GM21717 (cell line): ENCODE data around the gene P2RY2.
"Not testable (repeated sequence)": the region's sequence is repeated elsewhere in the genome, so short reads cannot be mapped to it uniquely, and the experiment has no call there.

ENCODE experiments used
- ATAC-seq: cut with Tn5 transposase; IDR thresholded peaks from one replicate; pipeline ENCODE4 v1.9.1; 2021; ENCODE audit warnings: mild to moderate bottlenecking, moderate library complexity; ENCODE audit not compliant: unreplicated experiment

Gene P2RY2

DNA sequence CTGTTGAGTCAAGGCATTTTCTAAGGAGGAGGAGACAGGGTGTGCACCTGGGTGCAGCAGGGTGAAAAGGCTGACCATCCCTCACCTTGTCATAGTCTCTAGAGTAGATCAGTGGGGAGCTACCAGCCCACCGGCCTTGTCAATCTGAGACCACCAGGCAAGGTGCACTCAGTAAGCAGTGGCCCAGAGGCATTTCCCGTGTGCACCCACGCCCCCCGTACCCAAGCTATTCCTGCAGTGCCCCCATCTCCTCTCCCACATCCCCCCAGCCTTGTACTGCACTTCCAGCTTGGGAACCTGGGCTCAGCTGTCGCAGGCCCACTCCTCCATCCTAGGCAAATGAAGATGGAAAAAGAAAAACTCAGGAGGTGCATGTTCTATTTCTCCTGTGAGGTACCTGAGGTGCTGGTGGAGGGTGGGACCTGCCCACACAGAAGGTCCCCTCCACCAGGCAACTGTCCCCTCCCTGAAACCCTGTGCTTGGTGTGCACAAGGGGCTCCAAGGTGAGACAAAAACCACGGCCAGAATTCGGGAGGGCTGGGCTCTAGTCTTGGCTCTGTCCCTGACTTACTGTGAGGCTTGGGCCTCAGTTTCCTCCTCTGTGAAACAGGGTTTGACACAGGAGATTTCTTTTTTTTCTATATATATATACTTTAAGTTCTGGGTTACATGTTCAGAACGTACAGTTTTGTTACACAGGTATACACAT, 8.4 kb downstream of the P2RY2 start:
- no peak for ATAC-seq

DNA sequence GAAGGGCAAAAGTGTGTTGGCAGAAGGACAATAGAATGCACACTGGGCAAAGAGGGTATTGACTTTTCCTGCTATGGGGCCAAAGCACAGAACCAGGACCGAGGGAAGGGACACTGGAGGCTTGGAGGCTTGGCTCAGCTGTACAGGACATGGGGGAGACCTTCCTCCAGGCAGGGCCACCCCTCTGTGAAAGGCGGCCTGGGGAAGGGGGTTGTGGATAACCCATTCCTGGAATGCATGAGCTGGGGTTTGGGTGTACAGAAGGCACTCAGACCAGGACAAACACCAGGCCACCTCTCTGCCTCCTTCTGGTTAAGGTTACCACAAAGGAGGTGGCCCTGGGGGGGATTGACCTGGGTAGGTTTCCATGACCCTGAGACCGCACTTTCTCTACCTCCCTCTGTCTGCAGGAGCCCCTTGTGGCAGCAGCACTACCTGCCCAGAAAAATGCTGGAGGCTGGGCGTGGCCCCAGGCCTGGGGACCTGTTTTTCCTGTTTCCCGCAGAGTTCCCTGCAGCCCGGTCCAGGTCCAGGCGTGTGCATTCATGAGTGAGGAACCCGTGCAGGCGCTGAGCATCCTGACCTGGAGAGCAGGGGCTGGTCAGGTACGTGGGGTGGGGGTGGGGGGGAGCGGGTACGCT, 9.6 kb downstream of the P2RY2 start:
- no peak for ATAC-seq

DNA sequence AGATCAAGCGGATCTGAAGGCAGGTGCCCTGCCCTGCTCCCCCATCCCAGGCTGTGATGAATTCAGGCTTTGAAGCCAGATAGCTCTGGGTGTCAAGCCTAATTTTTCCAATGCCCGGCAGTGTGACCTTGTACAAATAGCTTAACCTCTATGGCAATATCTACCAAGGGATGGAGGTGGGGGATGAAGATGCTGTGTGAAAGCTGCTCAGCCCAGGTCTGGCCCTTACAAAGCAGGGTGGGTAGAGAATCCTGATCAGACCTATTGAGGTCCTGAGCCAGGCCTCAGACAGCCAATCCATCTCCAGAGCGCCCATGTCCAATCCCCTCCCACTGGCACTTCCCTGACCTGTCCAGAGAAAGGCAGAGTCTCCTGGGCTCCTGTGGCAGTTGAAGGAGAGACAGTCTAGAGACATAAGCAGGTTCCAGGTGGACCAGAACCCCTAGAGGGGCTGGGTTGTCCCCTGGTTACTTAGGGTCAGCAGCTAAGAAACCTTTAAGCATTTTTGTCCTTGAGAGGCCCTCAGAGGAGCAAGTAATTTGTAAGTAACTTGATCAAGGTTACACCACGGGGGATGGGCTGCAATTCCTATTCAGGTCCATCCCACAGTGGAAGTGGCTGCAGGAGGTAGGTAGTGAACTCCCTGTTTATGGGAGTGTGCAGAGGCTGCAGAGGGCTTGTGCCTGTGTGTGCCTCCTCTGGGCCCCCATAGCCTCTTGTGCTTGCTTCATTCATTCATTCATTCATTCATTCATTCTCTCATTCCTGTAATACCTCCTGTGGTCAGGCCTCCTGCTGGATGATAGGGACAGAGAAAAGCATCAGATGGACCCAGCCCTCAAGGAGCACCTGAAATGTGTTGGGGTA, 10.4 kb downstream of the P2RY2 start:
- no peak for ATAC-seq

DNA sequence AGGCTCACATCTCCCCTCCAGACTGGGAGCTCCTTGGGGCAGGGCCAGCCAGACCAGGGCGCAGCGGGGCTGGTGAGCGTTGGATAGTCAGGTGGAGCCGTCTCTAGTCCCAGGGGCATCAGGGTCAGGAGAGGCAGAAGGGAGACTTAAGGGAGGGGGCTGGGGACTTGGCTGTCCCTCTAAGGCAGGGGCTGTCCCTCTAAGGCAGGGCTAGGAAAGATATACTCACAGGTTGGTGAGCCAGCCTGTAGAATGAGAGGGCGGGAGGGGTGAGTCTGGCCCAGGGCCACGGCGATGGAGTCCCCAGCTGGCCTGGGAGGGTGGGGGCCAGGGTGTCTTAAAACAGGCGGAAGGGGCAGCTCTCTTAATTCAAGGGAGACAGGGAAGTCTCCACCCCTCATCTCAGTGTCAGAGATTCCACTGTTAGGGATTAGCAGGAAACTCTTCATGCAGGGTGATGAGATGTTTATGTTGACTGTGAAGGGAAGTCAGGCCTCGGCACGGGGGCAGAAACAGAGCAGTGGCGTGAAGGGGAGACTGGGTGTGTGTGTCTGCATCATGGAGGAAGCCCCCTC, 11.3 kb downstream of the P2RY2 start:
- no peak for ATAC-seq

DNA sequence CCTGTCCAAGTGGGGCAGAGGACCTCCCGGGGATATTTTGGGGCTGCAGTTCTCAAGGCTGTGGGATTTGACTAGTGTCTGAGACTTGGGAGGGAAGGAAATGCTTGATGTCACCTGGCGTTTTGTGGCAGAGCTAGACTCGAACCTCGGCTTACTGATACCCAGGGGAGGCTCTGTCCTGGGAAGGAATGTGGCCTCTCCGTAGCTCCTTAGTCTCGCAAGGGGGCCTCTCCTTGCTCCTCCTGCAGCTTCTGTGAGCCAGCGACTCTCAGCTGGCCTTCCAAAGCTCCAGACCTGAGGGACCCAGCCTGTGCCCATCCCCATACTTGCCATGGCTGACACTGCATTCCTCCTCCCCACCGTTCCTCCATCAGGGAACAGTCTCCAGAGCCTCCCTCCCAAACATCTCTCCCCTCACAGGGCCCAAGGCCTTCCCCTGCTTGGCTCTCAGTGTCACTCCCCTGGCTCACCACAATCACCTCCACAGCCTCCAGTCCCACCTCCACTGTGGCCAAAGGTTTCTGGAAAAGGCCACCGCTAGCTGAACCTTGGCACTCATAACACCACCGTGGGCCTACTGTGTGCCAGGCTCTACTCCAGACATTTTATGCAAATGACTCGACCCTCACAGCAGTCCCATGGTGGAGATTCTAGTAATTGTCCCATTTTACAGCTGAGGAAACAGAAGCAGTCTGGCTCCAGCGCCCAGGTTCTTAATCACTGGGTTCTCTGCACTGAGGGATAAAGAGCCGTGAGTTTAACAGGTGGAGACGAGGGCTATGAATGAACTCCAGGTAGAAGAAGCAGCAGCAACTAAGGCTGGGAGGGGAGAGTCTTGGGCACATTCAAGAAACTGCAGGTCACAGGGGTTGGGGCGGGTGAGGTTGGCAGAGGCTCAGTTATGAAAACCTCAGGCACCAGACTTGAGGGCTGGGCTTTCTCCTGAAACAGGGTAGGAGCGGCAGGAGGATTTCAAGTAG, 12.1 kb downstream of the P2RY2 start:
- no peak for ATAC-seq

DNA sequence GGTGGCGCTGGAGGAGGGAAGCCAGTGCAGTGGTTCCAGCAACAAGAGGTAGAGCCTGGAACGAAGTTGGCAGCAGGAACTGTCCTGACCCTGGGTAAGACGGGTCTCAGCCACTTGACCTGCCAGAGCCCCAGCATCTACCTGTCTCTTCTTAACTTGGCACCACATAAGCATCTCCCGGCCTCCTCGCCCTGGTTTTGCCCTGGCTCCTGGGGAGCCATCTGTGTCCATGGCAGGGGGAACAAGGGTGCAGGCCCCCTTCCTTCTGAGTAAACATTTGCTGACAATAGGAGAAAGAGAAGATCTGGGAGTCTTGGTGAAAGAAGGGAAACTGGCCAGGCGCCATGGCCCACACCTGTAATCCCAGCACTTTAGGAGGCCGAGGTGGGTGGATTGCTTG, 12.8 kb downstream of the P2RY2 start:
- ATAC-seq, result no peak

DNA sequence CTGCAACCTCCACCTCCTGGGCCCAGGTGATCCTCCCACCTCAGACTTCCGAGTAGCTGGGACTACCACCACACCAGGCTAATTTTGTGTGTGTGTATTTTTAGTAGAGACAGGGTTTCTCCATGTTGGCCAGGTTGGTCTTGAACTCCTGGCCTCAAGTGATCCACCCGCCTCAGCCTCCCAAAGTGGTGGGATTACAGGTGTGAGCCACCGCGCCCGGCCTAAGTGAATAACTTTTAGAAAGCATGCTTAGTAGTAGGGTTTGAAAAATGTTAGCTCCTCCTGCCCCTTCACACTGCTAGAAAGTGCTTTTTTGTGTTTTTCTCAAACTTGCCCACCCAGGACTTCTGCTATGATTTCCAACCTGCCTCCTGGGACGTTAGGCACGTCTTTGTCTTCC, 14.4 kb downstream of the P2RY2 start:
- ATAC-seq, result not testable (repeated sequence)

DNA sequence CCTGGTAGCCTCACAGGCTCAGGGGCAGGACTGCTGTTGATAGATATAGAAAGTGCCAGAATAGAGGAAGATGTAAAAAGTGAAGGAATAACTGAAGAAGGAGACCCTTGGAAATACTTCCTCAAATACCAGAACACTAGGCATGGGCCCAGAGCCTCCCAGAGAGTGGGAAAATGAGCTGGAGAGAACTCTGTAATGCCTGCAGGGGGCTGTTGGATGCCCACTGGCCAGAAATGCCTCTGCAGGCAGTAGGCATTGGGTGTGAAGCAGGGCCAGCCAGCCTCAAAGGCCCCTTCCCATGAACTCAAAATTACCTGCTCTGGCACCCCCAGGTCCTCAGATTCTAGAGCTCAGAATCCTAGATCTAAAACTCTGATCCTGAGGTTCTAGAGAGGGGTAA, 15.1 kb downstream of the P2RY2 start:
- ATAC-seq, result no peak

DNA sequence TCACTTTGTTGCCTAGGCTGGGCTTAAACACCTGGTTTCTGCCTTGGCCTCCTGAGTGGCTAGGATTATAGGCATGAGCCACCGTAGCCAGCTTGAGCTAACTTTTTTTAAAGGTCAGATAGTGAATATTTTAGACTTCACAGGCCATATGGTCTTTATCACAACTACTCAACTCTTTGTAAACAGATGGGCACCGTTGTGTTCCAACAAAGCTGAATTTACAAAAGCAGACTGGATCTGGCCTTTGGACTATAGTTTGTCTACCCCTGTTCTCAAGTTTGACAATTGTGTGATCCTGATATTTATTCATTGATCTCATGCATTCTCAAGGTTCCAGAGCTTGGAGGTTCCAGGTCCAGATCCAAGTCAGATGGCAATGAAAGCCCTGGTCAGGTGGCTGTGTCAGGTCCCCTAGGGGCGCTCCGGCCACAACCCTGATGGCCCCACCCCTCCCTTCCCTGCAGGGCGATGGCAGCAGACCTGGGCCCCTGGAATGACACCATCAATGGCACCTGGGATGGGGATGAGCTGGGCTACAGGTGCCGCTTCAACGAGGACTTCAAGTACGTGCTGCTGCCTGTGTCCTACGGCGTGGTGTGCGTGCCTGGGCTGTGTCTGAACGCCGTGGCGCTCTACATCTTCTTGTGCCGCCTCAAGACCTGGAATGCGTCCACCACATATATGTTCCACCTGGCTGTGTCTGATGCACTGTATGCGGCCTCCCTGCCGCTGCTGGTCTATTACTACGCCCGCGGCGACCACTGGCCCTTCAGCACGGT, 15.8 kb downstream of the P2RY2 start:
- ATAC-seq, result no peak

DNA sequence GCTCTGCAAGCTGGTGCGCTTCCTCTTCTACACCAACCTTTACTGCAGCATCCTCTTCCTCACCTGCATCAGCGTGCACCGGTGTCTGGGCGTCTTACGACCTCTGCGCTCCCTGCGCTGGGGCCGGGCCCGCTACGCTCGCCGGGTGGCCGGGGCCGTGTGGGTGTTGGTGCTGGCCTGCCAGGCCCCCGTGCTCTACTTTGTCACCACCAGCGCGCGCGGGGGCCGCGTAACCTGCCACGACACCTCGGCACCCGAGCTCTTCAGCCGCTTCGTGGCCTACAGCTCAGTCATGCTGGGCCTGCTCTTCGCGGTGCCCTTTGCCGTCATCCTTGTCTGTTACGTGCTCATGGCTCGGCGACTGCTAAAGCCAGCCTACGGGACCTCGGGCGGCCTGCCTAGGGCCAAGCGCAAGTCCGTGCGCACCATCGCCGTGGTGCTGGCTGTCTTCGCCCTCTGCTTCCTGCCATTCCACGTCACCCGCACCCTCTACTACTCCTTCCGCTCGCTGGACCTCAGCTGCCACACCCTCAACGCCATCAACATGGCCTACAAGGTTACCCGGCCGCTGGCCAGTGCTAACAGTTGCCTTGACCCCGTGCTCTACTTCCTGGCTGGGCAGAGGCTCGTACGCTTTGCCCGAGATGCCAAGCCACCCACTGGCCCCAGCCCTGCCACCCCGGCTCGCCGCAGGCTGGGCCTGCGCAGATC, 16.5 kb downstream of the P2RY2 start:
- ATAC-seq, result no peak

DNA sequence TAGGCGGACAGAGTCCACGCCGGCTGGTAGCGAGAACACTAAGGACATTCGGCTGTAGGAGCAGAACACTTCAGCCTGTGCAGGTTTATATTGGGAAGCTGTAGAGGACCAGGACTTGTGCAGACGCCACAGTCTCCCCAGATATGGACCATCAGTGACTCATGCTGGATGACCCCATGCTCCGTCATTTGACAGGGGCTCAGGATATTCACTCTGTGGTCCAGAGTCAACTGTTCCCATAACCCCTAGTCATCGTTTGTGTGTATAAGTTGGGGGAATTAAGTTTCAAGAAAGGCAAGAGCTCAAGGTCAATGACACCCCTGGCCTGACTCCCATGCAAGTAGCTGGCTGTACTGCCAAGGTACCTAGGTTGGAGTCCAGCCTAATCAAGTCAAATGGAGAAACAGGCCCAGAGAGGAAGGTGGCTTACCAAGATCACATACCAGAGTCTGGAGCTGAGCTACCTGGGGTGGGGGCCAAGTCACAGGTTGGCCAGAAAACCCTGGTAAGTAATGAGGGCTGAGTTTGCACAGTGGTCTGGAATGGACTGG, 17.2 kb downstream of the P2RY2 start:
- ATAC-seq, result no peak

DNA sequence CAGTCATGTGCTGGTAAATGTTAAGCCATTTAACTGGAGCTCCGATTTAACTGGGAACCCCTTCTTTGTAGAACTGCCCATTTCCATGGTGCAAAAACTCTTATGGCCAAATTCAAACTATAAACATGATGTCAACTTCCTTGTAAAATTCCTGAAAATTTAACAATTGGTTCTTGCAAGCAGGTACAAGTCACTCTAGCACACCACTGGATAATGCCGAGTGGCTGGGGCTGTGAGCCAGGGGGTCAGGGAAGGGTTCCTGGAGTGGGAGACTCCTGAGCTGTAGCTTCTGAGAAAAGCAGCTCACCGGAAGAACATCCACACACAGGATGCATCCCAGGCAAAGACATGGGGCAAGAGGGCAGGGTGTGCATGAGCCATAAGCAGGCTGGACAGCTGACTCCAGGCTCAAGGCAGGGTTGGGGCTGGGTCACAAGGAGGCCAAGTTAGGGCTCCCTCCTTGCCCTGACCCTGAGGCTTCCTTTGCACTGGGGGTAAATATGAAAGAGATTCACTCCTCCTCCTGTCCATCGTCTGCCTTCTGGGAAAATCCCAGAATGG, 18.2 kb downstream of the P2RY2 start:
- no peak for ATAC-seq

DNA sequence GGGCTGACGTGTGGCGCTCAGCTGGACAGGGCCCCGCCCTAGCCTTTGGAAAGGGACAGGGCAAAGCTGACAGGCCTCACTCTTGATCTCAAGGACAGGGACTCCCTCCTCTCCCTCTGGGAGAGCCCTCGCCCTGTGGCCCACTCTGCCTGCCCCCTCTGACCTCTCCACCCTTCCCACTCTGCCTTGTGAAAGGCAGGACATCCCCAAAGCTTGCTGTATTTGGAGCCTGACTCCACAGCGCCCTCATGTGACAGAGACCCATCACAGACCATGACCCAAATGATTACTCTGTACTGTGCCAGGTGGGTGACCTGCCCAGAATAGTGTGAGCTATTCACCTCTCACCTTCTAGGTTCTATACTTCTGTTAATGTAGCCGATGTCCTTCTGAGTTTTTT, 18.8 kb downstream of the P2RY2 start:
- no peak for ATAC-seq

DNA sequence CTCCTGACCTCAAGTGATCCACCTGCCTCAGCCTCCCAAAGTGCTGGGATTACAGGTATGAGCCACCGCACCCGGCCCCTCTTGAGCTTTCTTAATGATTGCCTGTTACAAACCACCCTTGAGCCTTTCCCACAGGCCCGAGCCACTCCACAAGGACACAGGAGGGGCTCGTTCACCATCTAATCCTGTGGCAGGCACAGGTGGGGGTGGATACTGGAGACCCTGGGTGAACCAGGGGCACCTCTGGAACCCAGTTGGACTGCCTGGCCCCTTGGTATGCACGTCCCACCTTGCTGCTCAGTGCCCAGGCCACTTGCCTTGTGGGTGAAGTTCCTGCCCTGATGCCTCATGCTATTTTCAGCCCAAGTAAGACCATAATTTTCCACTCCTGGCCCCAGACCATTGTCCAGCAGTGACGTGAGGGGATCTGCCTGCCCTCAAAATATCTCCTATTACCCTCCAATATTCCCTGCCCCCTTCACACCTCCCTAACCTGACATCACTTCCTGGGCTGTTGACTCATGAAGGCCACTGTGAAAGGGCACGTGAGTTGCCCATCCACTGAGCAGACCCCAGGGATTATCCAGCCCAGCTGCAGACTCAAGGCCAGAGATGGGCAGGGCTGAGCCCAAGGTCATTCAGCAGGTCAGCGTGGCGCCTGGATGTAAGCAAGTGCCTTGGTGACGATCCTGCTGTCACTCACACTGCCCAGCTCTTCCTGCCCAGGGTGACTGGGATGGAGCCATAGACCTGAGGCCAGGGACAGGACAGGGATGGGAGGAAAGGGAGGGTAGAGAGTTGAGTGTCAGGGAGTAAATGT, 19.6 kb downstream of the P2RY2 start:
- no peak for ATAC-seq

DNA sequence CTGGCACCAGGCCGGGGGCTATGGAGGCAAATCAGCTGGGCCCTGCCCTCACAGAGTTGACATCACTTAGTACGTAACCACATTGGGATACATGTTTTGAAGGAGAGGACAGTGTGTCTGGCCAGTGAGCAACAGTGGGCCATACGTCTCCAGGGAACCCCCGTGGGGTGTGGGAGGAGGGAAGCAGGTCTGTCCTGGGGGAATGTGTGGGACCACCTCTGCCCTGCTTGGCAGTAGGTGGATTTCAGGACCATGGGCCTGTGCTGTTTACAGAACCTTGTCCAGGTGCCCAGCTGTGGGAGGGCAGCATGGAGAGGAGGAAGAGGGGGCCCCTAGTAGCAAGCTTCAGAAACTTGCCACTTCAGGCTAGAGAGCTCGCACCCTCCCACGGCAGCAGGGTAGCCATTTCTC, 21.0 kb downstream of the P2RY2 start:
- ATAC-seq, result no peak

DNA sequence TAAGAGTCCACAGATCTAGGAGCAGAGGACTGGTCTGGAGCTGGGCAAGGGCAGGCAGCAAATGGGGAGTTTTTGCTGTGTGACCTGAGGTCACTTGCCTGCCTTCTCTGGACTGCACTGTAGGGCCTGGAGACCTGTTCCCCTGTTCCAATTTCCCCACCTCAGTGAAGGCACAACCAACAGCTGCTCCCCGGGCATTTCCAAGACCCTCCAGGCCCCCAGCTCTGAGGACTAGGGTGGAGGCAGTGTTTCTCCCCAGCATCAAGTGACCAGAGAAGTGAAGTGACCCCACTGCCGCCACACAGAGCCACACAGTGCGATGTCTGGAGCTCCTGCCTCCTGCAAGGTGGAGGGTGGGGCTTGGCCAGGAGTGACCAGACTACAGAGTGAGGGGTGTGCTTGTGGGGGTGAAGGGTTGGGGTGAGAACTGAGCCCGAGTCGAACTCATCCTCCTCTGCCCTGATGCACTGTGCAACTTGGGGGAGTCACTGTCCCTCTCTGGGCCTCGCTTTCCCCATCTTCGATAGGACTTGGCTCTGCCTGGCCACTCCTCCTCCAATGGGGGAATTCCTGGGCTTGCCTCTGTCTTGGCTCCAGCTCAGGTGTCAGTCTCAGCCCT, 21.6 kb downstream of the P2RY2 start:
- ATAC-seq, result no peak

DNA sequence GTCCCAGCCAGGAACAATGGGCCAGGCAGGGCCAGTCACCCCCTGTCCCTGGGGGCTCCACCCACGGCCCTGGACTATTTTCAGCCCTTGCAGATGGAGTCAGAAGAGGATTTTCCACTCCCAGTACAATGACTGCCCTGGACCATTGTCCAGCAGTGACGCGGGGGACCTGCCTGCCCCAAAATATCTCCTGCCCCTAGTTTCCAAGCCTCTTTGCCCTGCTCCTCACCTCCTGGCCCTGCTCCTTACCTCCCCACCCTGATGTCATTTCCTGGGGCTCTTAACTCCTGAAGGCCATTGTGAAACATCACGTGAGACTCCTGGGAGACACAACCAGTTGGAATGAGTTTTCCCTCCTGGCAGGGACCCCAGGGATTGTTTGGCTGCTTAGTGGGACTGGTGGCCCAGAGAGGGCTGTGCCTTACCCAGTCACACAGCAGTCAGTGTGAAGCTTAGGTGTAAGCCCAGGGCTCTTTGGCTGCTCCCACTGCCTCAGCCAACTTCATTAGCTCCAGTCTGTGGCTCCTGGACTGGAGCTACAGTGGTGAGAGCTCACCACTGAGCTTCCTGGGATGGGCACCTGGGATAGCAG, 22.2 kb downstream of the P2RY2 start:
- no peak for ATAC-seq
